Naive thymus-derived CD4-positive, alpha-beta T cell (primary cell): ENCODE measurements around the gene SLC6A9. TPM values are rescaled to one million over a fixed set of nuclear protein-coding genes. Genes with fewer than 3 reads are reported as not detected.
A peak's percentile ranks its signal among the peaks of the same experiment; 100 is the strongest.

Source experiments
- ATAC-seq: fragments of 150-1000 bp; cut with Tn5 transposase; 2 replicates; pipeline ENCODE4 v1.10.0; 2021; ENCODE audit warnings: mild to moderate bottlenecking, moderate library complexity
- CTCF ChIA-PET: fragments of 350-600 bp; sonication (Branson Sonifier 250); formaldehyde crosslinking; loops from one replicate; lab custom pipeline; 2021; ENCODE audit warnings: antibody characterized with exemption; lab: Charles Lee
- POLR2A ChIA-PET: fragments of 350-600 bp; sonication (Branson Sonifier 250); formaldehyde crosslinking; loops from one replicate; lab custom pipeline; 2021; ENCODE audit warnings: antibody characterized with exemption, inconsistent platforms; lab: Charles Lee
- DNase-seq, 9 donors: peaks; one replicate each; pipeline versions ENCODE4 v3.0.0 to v3.0.0-alpha.2; 2020 to 2022; ENCODE audit warnings: mixed read lengths in 1 of 9
- H3K27ac ChIP-seq: one replicate; pipeline ENCODE4 v1.7.0; 2013; ENCODE audit warnings: mild to moderate bottlenecking, low read depth, low read length, moderate library complexity
- H3K27me3 ChIP-seq, 2 donors: one replicate each; pipeline ENCODE4 v1.7.0; 2013; ENCODE audit warnings: low read length in 2 of 2, mild to moderate bottlenecking in 2 of 2, moderate library complexity in 2 of 2; ENCODE audit not compliant: control insufficient read depth in 2 of 2, insufficient read depth in 2 of 2
- H3K36me3 ChIP-seq, 3 experiments: 1 replicate in 2 of 3; 2 replicates in 1 of 3; pipeline ENCODE4 v1.7.0; 2013; ENCODE audit warnings: low read length in 3 of 3, mild to moderate bottlenecking in 3 of 3, moderate library complexity in 1 of 3; ENCODE audit not compliant: insufficient read depth in 3 of 3, control insufficient read depth in 2 of 3
- H3K4me1 ChIP-seq, 2 donors: one replicate each; pipeline ENCODE4 v1.7.0; 2013; ENCODE audit warnings: low read length in 2 of 2, mild to moderate bottlenecking in 2 of 2, moderate library complexity in 1 of 2; ENCODE audit not compliant: control insufficient read depth in 2 of 2, insufficient read depth in 2 of 2
- H3K4me3 ChIP-seq: 2 replicates; pipeline ENCODE4 v1.7.0; 2013; ENCODE audit warnings: mild to moderate bottlenecking, low read length
- H3K9me3 ChIP-seq, 3 experiments: 1 replicate in 2 of 3; 2 replicates in 1 of 3; pipeline ENCODE4 v1.7.0; 2013; ENCODE audit warnings: low read length in 3 of 3; ENCODE audit not compliant: control insufficient read depth in 2 of 3
- H3K27ac Mint-ChIP-seq, 9 donors: one replicate each; pipeline ENCODE4 v1.8.0; 2020 to 2022; ENCODE audit warnings: mixed read lengths in 9 of 9, mild to moderate bottlenecking in 8 of 9, moderate library complexity in 5 of 9, inconsistent platforms in 2 of 9
- H3K27me3 Mint-ChIP-seq, 5 donors: one replicate each; pipeline ENCODE4 v1.8.0; 2021 to 2022; ENCODE audit warnings: mixed read lengths in 5 of 5, mild to moderate bottlenecking in 1 of 5
- H3K36me3 Mint-ChIP-seq, 5 donors: one replicate each; pipeline ENCODE4 v1.8.0; 2020 to 2022; ENCODE audit warnings: mixed read lengths in 5 of 5, mild to moderate bottlenecking in 3 of 5, inconsistent platforms in 1 of 5
- H3K4me1 Mint-ChIP-seq, 7 donors: one replicate each; pipeline ENCODE4 v1.8.0; 2020 to 2022; ENCODE audit warnings: mixed read lengths in 7 of 7, mild to moderate bottlenecking in 3 of 7, inconsistent platforms in 1 of 7
- H3K4me3 Mint-ChIP-seq, 10 donors: one replicate each; pipeline ENCODE4 v1.8.0; 2020 to 2022; ENCODE audit warnings: mild to moderate bottlenecking in 10 of 10, mixed read lengths in 10 of 10, moderate library complexity in 6 of 10, inconsistent platforms in 2 of 10
- H3K9me3 Mint-ChIP-seq, 11 donors: one replicate each; pipeline ENCODE4 v1.8.0; 2020 to 2022; ENCODE audit warnings: mixed read lengths in 11 of 11, mild to moderate bottlenecking in 4 of 11, inconsistent platforms in 1 of 11, moderate library complexity in 1 of 11
- intact Hi-C, 2 donors: fragments of 100-400 bp; cut with micrococcal nuclease; formaldehyde crosslinking; loops; one replicate each; pipeline ENCODE4 v1.15.1; 2023
- polyA plus RNA-seq, 2 donors: library from polyadenylated mRNA; unstranded; fragments of 300-500 nt; fragmentation: Illumina TruSeq; gene quantifications; one replicate each; pipeline ENCODE4 v1.2.3, GENCODE V29; 2021
- total RNA-seq, 6 experiments: library from RNA in 5 of 6; stranded (reverse) in 5 of 6; gene quantifications; 1 replicate in 5 of 6; 2 replicates in 1 of 6; pipeline ENCODE4 v1.2.3 and lab custom pipeline; 2021 to 2026

SLC6A9 gene
- total and polyA plus RNA-seq, 7 experiments from 2014 or later = 0.26 to 5.0 (median 0.49) TPM; not detected in 2

GRCh38 chr1:43978264-43978550, 53.1 kb downstream of the SLC6A9 start:
- Mint-ChIP-seq H3K27me3 (peaks cover 0 to 15% (median 6%) of the 10 kb centered on the region in 5 donors), H3K4me1 (peaks cover 38 to 59% (median 48%) of the 10 kb centered on the region in 7 donors), H3K4me3 (peak overlapping the region; percentile 55 to 96 (median 76)), H3K36me3 (peaks cover 12 to 22% (median 20%) of the 10 kb centered on the region in 5 donors), H3K27ac (no peak overlapping the region), H3K9me3 (peaks cover 0 to 1% (median 0%) of the 10 kb centered on the region in 11 donors)
- Histone ChIP-seq H3K27me3 (peaks cover 0 to 7% of the 10 kb centered on the region in 2 donors), H3K4me3 (no peak overlapping the region), H3K4me1 (peaks cover 21 to 23% of the 10 kb centered on the region in 2 donors), H3K36me3 (peaks cover 0 to 32% (median 11%) of the 10 kb centered on the region in 3 experiments), H3K9me3 (no peaks in the 10 kb centered on the region), H3K27ac (no peak overlapping the region)
- CTCF ChIA-PET = interaction anchor here (0.6 kb wide), 1 partner anchor 113 kb away, joined by 3 read pairs; no protein-coding TSS in a partner anchor
- DNase-seq = no peak
- no peak for ATAC-seq
- POLR2A ChIA-PET = interaction anchor here (1.0 kb wide), 1 partner anchor 11 kb away, joined by 3 read pairs; no protein-coding TSS in a partner anchor
- intact Hi-C loops = loop anchor here (5.0 to 10.0 kb wide), 5 partner anchors 273 to 1707 kb away; partner anchors contain the start of genes CCDC163 (in 1 of the 2), ELOVL1 (in 1 of the 2), GPBP1L1 (in 1 of the 2) and MMACHC (in 1 of the 2)

- Mint-ChIP-seq H3K4me3 (peak overlapping the region; percentile 55 to 98 (median 90)), H3K36me3 (peaks cover 12 to 22% (median 20%) of the 10 kb centered on the region in 5 donors), H3K4me1 (peaks cover 39 to 60% (median 49%) of the 10 kb centered on the region in 7 donors), H3K27me3 (peaks cover 0 to 15% (median 6%) of the 10 kb centered on the region in 5 donors), H3K9me3 (peaks cover 0 to 1% (median 0%) of the 10 kb centered on the region in 11 donors), H3K27ac (peak overlapping the region in 2 of 9 donors; percentile 5 to 22)
- Histone ChIP-seq H3K27me3 (peaks cover 0 to 7% of the 10 kb centered on the region in 2 donors), H3K4me3 (no peak overlapping the region), H3K4me1 (peaks cover 21 to 23% of the 10 kb centered on the region in 2 donors), H3K36me3 (peaks cover 0 to 34% (median 11%) of the 10 kb centered on the region in 3 experiments), H3K9me3 (no peaks in the 10 kb centered on the region), H3K27ac (no peak overlapping the region)
- ATAC-seq = no peak
- ChIA-PET POLR2A (interaction anchor here (1.0 kb wide), 1 partner anchor 12 kb away, joined by 3 read pairs; no protein-coding TSS in a partner anchor), CTCF (interaction anchor here (0.6 kb wide), 1 partner anchor 114 kb away, joined by 3 read pairs; no protein-coding TSS in a partner anchor)
- intact Hi-C loops = loop anchor here (5.0 to 10.0 kb wide), 5 partner anchors 273 to 1707 kb away; partner anchors contain the start of genes CCDC163 (in 1 of the 2), ELOVL1 (in 1 of the 2), GPBP1L1 (in 1 of the 2) and MMACHC (in 1 of the 2)
- DNase-seq = no peak
These were observed 53.6 kb downstream of the SLC6A9 start for GRCh38 chr1:43977376-43978263.

GRCh38 chr1:43976890-43977289, 54.4 kb downstream of the SLC6A9 start:
- Histone ChIP-seq H3K9me3 (no peaks in the 10 kb centered on the region), H3K4me3 (no peak overlapping the region), H3K27me3 (peaks cover 0 to 7% of the 10 kb centered on the region in 2 donors), H3K27ac (no peak overlapping the region), H3K4me1 (peaks cover 21 to 23% of the 10 kb centered on the region in 2 donors), H3K36me3 (peaks cover 0 to 41% (median 11%) of the 10 kb centered on the region in 3 experiments)
- DNase-seq (no peak), ATAC-seq (no peak)
- peaks cover 39 to 64% (median 49%) of the 10 kb centered on the region in 7 donors for H3K4me1 Mint-ChIP-seq
- H3K27me3 Mint-ChIP-seq = peaks cover 0 to 15% (median 6%) of the 10 kb centered on the region in 5 donors
- intact Hi-C loops = loop anchor here (5.0 to 10.0 kb wide), 5 partner anchors 272 to 1708 kb away; partner anchors contain the start of genes CCDC163 (in 1 of the 2), ELOVL1 (in 1 of the 2), GPBP1L1 (in 1 of the 2) and MMACHC (in 1 of the 2)
- ChIA-PET POLR2A (no interaction called here), CTCF (interaction anchor here (1.3 kb wide), 1 partner anchor 42 kb away, joined by 5 read pairs; no protein-coding TSS in a partner anchor)
- H3K4me3 Mint-ChIP-seq = peak overlapping the region; percentile 55 to 98 (median 92)
- H3K9me3 Mint-ChIP-seq = peaks cover 0 to 1% (median 0%) of the 10 kb centered on the region in 11 donors
- peak overlapping the region in 1 of 9 donors; percentile 60 for H3K27ac Mint-ChIP-seq
- H3K36me3 Mint-ChIP-seq = peaks cover 12 to 22% (median 20%) of the 10 kb centered on the region in 5 donors

- Mint-ChIP-seq H3K9me3 (peaks cover 0 to 1% (median 0%) of the 10 kb centered on the region in 11 donors), H3K36me3 (peaks cover 12 to 22% (median 20%) of the 10 kb centered on the region in 5 donors), H3K27me3 (peaks cover 0 to 15% (median 6%) of the 10 kb centered on the region in 5 donors), H3K4me3 (peak overlapping the region; percentile 88 to 98 (median 94)), H3K4me1 (peaks cover 42 to 67% (median 53%) of the 10 kb centered on the region in 7 donors), H3K27ac (peak overlapping the region; percentile 42 to 95 (median 87))
- ATAC-seq (no peak), DNase-seq (no peak)
- intact Hi-C loops = loop anchor here (5.0 to 10.0 kb wide), 5 partner anchors 271 to 1709 kb away; partner anchors contain the start of genes CCDC163 (in 1 of the 2), ELOVL1 (in 1 of the 2), GPBP1L1 (in 1 of the 2) and MMACHC (in 1 of the 2)
- ChIA-PET POLR2A (interaction anchor here (1.1 to 3.8 kb wide), 4 partner anchors 12 to 54 kb away, joined by 3 to 23 read pairs (median 4); partner anchors contain the start of gene IPO13), CTCF (interaction anchor here (1.3 kb wide), 2 partner anchors 28 to 41 kb away, joined by 3 to 5 read pairs; no protein-coding TSS in a partner anchor)
- Histone ChIP-seq H3K9me3 (no peaks in the 10 kb centered on the region), H3K4me1 (peaks cover 21 to 23% of the 10 kb centered on the region in 2 donors), H3K4me3 (peak overlapping the region; percentile 93), H3K36me3 (peaks cover 0 to 42% (median 11%) of the 10 kb centered on the region in 3 experiments), H3K27ac (peak overlapping the region; percentile 91), H3K27me3 (peaks cover 0 to 7% of the 10 kb centered on the region in 2 donors)
These were observed 55.2 kb downstream of the SLC6A9 start for GRCh38 chr1:43976045-43976444.

GRCh38 chr1:43975249-43975961, 55.9 kb downstream of the SLC6A9 start:
- DNase-seq (peak in 8 of 9 donors; percentile 38 to 67 (median 61)), ATAC-seq (peak; percentile 29)
- intact Hi-C loops = loop anchor here (2.0 to 10.0 kb wide), 7 partner anchors 15 to 1709 kb away; partner anchors contain the start of genes ST3GAL3 (in 2 of the 2), CCDC163 (in 1 of the 2), CCDC24 (in 1 of the 2) and ELOVL1 (in 1 of the 2)
- H3K9me3 ChIP-seq = no peaks in the 10 kb centered on the region
- POLR2A ChIA-PET = interaction anchor here (0.5 to 3.8 kb wide), 8 partner anchors 11 to 71 kb away, joined by 3 to 23 read pairs (median 4); partner anchors contain the start of gene IPO13
- H3K4me3 ChIP-seq = peak overlapping the region; percentile 93
- H3K4me1 Mint-ChIP-seq = peaks cover 47 to 69% (median 57%) of the 10 kb centered on the region in 7 donors
- H3K27ac ChIP-seq = peak overlapping the region; percentile 91
- peak overlapping the region; percentile 88 to 98 (median 94) for H3K4me3 Mint-ChIP-seq
- peak overlapping the region; percentile 42 to 95 (median 87) for H3K27ac Mint-ChIP-seq
- peaks cover 0 to 1% (median 0%) of the 10 kb centered on the region in 11 donors for H3K9me3 Mint-ChIP-seq
- peaks cover 0 to 42% (median 11%) of the 10 kb centered on the region in 3 experiments for H3K36me3 ChIP-seq
- peaks cover 0 to 5% of the 10 kb centered on the region in 2 donors for H3K27me3 ChIP-seq
- H3K27me3 Mint-ChIP-seq = peaks cover 0 to 10% (median 2%) of the 10 kb centered on the region in 5 donors
- peaks cover 27 to 29% of the 10 kb centered on the region in 2 donors for H3K4me1 ChIP-seq
- H3K36me3 Mint-ChIP-seq = peaks cover 12 to 22% (median 20%) of the 10 kb centered on the region in 5 donors
- CTCF ChIA-PET = interaction anchor here (1.0 to 1.3 kb wide), 3 partner anchors 28 to 41 kb away, joined by 3 to 5 read pairs (median 4); no protein-coding TSS in a partner anchor
